ENCODE measurements around the gene RAPH1.

The RAPH1 gene, protein sequence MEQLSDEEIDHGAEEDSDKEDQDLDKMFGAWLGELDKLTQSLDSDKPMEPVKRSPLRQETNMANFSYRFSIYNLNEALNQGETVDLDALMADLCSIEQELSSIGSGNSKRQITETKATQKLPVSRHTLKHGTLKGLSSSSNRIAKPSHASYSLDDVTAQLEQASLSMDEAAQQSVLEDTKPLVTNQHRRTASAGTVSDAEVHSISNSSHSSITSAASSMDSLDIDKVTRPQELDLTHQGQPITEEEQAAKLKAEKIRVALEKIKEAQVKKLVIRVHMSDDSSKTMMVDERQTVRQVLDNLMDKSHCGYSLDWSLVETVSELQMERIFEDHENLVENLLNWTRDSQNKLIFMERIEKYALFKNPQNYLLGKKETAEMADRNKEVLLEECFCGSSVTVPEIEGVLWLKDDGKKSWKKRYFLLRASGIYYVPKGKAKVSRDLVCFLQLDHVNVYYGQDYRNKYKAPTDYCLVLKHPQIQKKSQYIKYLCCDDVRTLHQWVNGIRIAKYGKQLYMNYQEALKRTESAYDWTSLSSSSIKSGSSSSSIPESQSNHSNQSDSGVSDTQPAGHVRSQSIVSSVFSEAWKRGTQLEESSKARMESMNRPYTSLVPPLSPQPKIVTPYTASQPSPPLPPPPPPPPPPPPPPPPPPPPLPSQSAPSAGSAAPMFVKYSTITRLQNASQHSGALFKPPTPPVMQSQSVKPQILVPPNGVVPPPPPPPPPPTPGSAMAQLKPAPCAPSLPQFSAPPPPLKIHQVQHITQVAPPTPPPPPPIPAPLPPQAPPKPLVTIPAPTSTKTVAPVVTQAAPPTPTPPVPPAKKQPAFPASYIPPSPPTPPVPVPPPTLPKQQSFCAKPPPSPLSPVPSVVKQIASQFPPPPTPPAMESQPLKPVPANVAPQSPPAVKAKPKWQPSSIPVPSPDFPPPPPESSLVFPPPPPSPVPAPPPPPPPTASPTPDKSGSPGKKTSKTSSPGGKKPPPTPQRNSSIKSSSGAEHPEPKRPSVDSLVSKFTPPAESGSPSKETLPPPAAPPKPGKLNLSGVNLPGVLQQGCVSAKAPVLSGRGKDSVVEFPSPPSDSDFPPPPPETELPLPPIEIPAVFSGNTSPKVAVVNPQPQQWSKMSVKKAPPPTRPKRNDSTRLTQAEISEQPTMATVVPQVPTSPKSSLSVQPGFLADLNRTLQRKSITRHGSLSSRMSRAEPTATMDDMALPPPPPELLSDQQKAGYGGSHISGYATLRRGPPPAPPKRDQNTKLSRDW

DNA sequence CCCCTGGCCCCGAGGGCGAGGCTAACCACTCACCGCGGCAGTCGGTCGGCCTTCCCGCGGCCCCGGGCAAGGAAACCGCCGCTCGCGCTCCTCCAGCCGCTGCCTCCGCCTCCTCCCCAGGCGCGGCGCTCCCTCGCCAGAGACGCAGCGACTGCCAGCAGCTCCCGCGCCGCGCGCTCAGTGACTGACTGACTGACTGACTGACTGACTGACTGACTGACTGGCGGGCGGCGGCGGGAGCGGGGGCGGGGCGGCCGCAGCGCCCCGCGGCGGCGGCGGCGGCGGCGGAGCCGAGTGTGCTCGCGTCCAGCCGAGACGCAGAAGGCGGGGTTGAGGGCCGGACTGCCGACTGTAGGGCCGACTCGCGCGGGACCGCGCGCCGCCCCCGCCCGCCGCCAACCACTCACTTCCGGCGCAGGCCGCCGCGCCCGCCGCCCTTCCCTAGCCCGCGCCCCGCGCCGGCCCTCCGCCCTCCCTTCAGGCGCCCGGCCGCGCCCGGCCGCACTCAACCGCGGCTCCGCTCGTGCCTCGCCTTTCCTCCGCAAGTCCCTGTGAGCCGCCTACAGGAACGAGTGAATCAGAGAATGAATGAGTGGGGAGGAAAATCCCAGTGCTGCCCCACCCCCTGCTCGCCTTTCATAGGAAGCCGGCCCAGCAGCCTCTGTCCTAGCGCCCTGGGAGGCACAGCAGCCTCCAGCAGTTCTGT, at the start of gene RAPH1:
RAPH1 (minus strand) TSS at position 224 of the 706 bp plus-strand sequence. CDS start 39,948 bp downstream, outside the sequence.
- in situ Hi-C loops (cut with MboI; ENCODE audit: low pct_unique_long_range_greater_than_20kb, low sequenced_read_pairs) = no loop called here

DNA sequence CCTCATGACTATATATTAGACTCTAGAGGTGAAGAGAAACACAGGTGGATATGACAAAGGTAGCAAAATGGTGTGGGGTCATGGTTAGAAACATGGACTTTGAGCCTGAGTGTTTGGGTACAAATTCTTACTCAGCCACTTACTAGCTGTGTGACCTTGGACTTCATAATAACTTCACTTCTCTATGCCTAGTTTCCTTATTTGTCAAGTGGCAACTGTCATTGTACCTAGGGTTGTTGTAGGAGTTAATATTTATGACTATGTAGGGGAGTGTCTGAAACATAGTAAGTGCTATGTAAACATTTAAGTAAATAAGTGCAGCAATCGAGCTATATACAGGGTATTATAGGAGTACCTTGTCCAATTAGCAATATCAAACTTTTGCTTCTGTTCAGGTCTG, 49.7 kb upstream of the RAPH1 start:
- in situ Hi-C loops (cut with MboI; ENCODE audit: low pct_unique_long_range_greater_than_20kb, low sequenced_read_pairs) = no loop called here
- no peak for DNase-seq

More for the DNA sequence above, at the start of gene RAPH1:
- DNase-seq = peak; percentile 30

DNA sequence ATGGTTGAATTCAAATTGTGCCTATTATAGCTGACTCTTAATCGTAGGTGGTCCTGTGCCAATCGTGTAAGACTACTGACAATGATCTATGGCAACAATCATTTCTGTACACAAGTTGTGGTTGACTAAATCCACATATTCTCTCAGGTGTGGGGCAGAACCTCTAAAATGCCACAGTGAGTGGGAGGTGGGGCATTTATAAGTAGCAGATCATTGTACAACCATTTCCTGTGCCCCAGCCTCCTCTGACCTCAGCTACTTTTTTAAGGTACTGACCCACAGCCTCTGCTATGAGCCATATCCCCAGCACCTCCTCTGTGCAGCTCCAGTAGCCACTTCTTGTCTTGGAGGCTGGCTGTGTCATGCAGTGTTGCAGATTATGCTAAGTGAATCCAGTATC, 48.6 kb upstream of the RAPH1 start:
- no peak for DNase-seq

DNA sequence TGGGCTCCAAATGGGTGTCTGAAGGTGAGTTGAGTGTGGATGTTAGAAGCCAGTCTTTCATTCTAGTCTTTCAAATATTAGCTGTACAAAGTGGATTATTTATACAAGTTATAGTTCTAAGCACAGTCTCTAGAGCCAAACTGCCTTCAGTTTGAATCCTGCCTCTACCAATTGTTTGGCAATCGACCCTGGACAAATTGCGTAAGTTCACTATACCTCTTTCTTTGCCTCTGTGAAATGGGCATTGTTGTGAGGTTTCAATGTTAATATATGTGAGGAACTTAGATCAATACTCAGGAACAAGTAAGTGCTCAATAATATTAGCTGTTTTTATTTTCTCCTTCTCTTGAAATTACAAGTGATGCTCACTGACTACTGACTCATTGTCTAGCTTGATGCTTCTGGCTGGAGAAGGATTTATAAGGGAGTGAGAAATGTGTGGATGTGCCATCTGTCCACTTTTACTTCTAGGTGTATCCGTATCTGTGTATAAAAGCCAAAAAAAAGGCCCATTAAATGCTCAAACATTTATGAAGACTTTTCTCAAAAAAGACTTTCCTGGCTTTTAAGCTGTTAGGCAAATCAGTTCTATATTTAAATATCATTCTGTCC, 48.1 kb upstream of the RAPH1 start:
- no peak for DNase-seq
- in situ Hi-C loops (cut with MboI; ENCODE audit: low pct_unique_long_range_greater_than_20kb, low sequenced_read_pairs) = no loop called here

More for the DNA sequence above, 48.6 kb upstream of the RAPH1 start:
- in situ Hi-C loops (cut with MboI; ENCODE audit: low pct_unique_long_range_greater_than_20kb, low sequenced_read_pairs) = no loop called here

DNA sequence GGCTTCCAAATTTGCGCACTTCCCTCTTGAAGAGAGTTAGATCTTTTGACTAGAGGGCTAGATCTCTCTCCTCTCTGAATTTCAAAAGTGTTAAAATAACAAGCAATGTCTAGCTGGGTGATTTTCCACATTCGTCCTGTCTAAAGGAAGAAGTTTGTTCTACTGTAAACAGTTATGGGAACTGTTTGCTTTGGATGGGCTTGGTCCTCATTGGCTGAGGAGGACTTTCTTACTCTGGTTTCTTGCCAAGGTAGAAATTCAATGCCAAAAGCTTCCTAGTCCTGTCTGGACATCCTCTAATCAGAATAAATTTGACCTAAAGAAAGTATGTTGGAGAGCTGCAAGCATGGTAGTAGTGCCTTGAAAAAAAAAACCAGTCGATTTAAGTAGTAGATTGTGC, 47.4 kb upstream of the RAPH1 start:
- in situ Hi-C loops (cut with MboI; ENCODE audit: low pct_unique_long_range_greater_than_20kb, low sequenced_read_pairs) = no loop called here
- DNase-seq = no peak

DNA sequence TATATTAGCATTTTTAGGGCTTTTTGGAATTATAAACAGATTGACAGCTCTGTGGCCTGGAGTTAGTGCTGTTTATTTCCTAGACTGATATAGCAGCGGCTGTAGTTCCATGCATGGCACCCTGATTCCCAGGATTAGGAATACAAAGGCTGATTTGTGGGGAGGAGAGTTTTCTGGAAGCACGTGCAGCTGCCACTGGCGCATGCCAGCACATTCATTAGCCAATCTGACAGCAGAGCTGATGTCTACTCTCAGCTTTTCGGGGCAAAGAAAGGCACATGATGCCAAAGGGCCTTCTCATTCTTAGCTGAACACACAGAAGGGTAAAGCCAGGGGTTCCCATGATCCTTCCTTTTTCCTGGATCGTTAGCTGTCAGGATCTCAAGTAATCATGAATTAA, 45.7 kb upstream of the RAPH1 start:
- in situ Hi-C loops (cut with MboI; ENCODE audit: low pct_unique_long_range_greater_than_20kb, low sequenced_read_pairs) = no loop called here

DNA sequence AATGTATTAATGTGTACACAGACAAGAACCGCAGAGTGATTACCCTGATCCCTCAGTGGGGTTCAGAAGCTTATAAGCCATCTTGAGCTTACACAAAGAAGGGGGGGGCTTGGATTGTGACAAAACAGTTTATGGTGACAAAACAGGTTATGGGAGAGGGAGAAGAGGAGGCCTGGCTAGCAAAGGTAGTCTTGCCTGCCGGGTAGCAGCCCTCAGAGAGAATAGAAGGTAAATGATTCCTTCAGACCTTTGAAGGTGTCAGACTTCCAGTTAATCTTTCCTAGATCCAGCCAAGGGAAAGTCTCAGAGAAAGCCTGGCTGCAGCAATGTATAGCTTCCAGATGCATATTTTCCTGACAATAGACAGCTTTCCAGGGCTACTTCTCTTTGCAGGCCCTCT, 44.6 kb upstream of the RAPH1 start:
- DNase-seq = no peak
- in situ Hi-C loops (cut with MboI; ENCODE audit: low pct_unique_long_range_greater_than_20kb, low sequenced_read_pairs) = no loop called here

More for the DNA sequence above, 45.7 kb upstream of the RAPH1 start:
- DNase-seq = no peak

DNA sequence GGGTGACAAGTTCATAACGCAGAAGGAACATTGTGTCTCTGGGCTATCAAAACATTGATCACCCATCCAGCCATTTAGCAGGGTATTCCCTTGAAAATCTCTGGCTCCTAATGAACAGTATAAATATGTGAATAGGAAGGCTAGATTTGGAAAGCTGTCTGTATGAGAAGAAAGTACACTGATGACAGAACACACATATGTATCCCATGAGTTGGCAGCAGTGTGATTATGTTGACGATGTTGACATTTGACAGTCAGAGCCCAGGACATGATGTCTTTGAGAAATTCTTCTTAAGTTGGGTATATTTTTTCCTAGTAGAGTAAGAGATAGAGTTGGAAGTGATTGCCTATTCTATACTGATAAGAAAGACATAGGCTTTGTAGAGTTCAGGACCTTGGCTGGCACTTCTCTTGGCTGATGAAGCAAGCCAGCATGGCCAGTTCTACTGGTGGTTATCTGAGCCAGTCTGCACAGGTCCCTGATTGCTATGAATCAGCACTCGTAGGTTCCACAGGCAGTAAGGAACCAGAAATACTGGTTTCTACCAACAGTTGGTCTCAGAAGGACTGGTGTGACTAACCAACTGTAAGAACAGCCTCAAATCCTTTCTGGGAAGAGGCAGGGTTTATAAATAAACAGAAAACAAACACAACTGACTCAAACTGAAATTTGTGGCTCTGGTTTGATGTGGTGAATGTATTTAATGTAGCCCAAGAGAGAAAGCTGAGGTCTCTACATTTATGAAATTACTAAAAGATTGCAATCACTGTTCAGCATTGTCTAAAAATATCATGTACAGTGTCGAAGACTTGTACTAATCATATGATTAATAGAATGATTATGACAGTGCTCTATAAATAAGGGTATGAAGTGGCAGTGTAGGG, 43.9 kb upstream of the RAPH1 start:
- no peak for DNase-seq
- in situ Hi-C loops (cut with MboI; ENCODE audit: low pct_unique_long_range_greater_than_20kb, low sequenced_read_pairs) = no loop called here

DNA sequence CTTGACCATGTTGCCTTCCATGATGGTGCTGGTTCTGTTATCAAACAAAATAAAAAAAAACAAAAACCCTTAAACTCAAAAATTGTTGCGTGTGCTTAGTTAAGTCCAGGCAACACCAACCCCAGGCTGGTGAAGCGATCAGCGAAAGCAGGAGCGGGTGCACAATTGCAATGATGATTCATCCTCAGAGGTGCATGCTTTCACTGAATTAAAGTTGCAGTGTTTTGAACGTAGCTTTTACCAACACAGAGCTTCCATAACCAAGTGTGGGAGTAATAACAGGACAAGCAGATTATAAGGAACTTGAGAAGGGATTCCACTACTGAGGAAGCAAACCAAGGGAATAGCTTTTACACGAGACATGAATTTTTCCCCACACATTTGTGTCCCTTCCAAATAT, 39.7 kb upstream of the RAPH1 start:
- in situ Hi-C loops (cut with MboI; ENCODE audit: low pct_unique_long_range_greater_than_20kb, low sequenced_read_pairs) = no loop called here
- DNase-seq = no peak

DNA sequence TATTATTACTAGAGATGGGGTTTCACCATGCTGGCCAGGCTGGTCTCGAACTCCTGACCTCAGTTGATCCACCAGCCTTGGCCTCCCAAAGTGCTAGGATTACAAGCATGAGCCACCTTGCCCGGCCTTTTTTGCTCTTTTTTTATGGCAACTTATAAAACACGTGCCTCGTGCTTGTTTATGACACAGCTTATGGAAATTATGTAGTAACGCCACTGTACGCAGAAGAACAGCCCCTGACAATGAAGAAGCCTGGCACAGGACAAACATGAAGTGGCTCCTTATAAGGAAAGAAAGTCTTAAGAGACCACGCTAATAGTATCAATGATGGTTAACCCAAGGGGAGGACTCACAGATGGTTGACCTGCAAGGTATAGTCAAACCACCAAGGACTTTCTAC, 37.2 kb upstream of the RAPH1 start:
- in situ Hi-C loops (cut with MboI; ENCODE audit: low pct_unique_long_range_greater_than_20kb, low sequenced_read_pairs) = no loop called here
- DNase-seq = no peak

DNA sequence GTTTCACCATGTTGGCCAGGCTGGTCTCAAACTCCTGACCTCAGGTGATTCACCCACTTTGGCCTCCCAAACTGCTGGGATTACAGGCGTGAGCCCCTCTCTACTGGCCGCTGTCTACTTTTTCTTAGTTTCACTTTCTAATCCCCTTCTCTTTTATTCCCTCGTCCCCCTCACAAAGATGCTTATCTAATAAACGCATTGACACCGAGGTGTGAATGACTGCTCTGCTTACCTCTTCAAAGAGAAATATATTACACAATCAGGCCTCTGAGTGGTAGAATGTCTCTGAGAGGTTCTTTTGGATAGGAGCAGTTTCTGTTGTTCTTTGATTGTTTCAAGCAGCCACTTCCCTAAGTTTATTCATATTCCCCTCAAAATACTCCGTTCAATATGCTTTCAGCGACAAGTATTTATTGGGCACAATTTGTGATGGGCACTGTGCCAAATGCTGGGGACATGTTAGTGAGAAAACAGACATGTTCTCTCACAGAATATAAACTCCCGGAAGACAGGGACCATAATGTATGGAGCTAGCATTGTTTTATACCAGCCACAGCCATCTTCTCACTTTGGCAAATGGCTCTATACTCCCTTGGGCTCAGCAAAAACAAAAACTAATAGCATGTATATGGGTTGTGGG, 34.7 kb upstream of the RAPH1 start:
- in situ Hi-C loops (cut with MboI; ENCODE audit: low pct_unique_long_range_greater_than_20kb, low sequenced_read_pairs) = no loop called here
- no peak for DNase-seq

DNA sequence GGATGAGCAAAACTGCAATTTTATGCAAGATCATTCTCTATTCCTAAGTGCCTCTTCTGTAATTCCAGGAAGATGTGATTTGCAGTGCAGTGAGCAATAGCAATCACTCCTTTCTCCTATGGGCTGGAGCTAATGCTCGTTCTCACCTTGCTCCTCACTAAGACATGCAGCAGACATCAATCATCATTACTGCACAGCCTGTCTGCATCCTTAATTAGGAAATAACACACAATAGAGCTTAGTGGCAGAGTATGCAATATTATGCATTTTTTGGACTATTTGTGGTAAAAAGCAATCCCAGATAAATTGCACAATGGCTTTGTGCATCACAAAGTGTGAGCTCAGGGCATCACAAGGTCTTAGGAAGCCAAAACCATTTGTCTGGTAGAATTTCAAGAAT, 32.6 kb upstream of the RAPH1 start:
- in situ Hi-C loops (cut with MboI; ENCODE audit: low pct_unique_long_range_greater_than_20kb, low sequenced_read_pairs) = no loop called here
- no peak for DNase-seq

DNA sequence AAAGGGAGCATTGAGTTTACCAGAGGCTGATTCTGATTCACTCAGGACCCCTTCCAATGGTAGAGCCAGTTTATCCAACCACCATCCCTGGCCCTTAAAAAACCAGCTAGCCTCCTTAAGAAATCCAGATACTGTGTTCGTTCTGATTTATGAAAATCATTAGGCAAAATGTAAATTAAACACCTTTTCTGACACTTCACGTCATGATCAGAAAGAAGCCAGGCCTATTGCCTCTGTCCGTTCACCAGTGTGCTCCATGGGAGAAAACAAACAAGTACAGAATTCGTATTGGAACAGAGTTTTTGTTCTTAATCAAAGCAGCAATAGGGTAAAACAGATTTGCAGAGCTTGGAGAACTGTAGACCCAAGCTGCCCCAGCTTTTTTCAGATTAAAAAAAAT, 31.1 kb upstream of the RAPH1 start:
- in situ Hi-C loops (cut with MboI; ENCODE audit: low pct_unique_long_range_greater_than_20kb, low sequenced_read_pairs) = no loop called here
- no peak for DNase-seq

DNA sequence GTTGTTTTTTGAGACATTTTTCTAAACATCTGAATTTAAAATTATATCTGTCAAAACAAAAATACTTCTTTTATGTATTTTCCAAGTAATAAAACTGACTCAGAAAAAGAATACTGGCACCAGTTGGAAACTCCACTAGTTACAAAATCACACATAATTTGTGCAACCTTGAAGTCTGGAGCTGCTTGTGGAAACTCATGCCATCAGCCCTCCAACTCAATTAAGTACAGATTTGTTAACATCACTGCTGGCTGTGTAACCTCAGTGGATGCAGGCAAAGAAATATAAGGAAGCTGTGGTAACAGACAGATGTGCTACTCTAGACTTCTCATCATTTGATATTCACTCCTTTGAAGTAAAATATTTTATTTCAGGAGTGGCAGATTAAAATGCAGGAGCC, 30.0 kb upstream of the RAPH1 start:
- DNase-seq = no peak
- in situ Hi-C loops (cut with MboI; ENCODE audit: low pct_unique_long_range_greater_than_20kb, low sequenced_read_pairs) = no loop called here

DNA sequence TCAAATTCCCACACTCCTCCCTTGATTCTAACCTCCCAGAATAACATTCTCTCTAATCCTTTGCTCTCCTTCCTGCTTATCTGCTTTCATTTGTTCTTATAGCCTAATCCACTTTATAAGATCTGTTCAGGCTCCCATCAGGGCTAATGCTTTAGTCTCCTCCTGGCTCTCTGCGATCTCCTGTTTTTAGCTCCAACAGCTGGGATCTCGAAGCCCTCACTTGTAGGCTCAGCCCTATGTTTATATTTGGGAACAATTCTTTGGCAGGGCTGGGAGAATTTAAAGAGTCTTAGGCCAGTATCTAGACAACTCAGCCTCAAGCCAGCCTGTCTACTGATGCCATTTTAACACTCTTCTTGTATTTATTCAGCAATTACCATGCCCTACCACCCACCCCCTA, 27.2 kb upstream of the RAPH1 start:
- in situ Hi-C loops (cut with MboI; ENCODE audit: low pct_unique_long_range_greater_than_20kb, low sequenced_read_pairs) = no loop called here
- no peak for DNase-seq

DNA sequence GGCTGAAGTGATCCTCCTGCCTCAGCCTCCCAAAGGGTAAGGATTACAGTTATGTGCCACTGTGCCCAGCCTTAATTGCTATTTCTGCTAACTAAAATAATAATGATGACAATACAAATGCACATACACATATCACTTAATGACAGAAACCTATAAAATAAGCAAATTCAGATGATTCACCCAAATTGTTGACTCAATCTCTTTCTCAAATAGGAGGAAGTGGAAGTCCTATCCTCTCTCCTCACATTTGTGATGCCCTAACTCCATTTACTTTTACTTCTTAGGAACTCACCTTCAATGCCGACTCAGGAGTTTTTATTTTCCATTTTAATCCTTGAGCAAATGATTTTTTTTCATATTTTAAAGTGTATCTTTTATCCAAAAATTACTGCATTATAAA, 24.5 kb upstream of the RAPH1 start:
- DNase-seq = no peak
- in situ Hi-C loops (cut with MboI; ENCODE audit: low pct_unique_long_range_greater_than_20kb, low sequenced_read_pairs) = no loop called here

DNA sequence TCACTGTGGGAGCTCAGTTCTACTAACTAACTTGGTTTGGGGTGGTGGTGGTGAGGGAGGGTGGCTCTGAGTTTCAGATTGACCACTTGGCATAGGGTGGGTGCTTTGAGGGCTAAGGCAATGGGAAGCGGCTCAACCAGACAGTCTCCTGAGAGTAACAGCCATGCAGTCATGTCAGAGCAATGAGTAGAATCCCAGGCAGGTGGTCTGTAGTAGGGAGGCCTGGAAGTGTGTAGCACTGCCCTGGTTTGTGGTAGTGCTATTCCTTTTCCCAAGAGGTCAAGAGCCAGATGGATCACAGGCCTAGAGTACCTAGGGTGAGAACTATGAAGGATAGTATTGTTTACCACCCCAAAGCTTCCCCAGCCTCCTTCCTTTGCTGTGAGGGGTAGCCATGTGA, 18.7 kb upstream of the RAPH1 start:
- no peak for DNase-seq
- in situ Hi-C loops (cut with MboI; ENCODE audit: low pct_unique_long_range_greater_than_20kb, low sequenced_read_pairs) = no loop called here

Measured in KBM-7 (cell line).